Muscle of back (tissue), 11 donors: ENCODE results near the gene EVI5. TPM values are rescaled to one million over a fixed set of nuclear protein-coding genes. Genes with fewer than 3 reads are reported as not detected.
"Not testable (repeated sequence)": the region's sequence is repeated elsewhere in the genome, so short reads cannot be mapped to it uniquely, and the experiment has no call there.

Experiments used
- DNase-seq, 3 donors: peaks; one replicate each; pipeline versions ENCODE4 v3.0.0 to v3.0.0-alpha.2; 2013
- polyA plus RNA-seq, 10 donors: library from polyadenylated mRNA; unstranded; fragments of 120-200 nt; gene quantifications; one replicate each; pipeline ENCODE4 v1.2.1, GENCODE V29; 2013; ENCODE audit not compliant: insufficient read length in 10 of 10

The EVI5 gene
- polyA plus RNA-seq, 10 donors, result 9.7 to 17.5 (median 13.9) TPM

DNA sequence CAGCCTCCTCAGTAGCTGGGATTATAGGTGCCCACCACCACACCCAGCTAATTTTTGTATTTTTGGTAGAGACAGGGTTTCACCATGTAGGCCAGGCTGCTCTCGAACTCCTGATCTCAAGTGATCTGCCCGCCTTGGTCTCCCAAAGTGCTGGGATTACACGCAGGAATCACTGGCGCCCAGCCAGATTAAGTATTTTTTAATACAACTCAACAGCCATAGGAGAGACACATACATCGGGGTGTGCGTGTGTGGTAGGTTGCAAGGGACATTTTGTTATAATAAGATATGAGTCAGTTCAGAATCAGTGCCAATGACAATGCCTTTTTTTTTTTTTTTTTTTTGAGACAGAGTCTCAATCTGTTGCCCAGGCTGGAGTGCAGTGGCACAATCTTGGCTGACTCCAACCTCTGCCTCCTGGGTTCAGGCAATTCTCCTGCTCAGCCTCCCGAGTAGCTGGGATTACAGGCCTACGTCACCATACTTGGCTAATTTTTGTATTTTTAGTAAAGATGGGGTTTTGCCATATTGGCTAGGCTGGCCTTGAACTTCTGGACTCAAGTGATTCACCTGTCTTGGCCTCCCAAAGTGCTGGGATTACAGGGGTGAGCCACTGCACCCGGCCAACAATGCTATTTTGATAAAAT lies 259.8 kb downstream of the EVI5 start:
- not testable (repeated sequence) for DNase-seq

DNA sequence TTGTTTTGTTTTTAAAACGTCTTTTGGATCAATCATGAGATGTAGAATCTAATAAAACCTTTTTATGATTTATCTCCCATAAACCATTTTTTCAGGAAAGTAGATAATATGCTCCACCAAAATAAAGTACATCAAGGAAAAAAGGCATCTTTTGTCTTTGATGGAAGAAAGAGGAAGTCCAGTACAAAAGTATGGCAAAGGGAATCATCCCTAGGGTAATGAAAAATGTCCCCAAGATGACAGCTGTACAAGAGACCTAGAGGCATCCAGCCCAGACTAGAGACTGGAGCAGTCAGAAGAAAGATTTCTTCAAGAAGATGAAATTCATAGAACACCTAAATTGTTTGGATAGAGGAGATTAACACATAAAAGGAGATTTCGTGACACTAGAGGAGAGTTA lies 265.9 kb downstream of the EVI5 start:
- DNase-seq, result no peak

DNA sequence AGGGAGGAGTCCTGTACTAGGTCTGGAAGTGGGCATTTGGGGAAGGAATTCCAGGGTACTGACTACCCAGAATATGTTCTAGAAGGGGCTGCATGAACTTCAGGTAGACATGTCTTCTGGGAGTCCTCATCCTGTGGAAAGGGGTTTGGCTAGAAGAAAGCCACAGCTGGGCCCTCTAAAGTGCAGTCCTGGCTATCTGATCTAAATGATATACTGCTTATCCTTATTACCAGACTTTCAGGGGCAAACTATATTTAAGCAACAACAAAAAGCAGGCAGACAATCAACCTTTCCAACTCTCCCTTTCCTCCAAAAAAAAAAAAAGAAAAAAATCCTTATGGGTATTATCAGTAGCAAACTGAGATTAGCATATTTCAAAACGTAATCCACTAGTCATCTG lies 268.3 kb downstream of the EVI5 start:
- no peak for DNase-seq

DNA sequence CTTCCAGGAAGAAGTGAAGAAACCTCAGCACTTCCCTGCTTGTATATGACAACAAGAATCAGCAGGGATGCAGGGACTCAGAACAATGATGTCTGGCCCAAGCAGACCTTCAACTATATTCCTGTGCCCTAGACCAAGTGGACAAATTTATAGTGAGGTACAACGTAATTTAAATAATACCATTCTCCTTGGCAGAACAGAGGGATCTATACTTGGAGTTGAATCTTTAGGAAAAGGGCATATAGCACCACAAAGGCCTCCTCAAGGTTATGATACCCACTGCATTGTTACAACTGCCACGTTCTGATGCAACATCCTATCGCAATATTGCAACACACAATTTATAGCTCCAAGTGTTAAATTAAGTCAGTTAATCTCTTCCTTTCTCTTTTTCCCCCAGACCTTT lies 269.1 kb downstream of the EVI5 start:
- no peak for DNase-seq

DNA sequence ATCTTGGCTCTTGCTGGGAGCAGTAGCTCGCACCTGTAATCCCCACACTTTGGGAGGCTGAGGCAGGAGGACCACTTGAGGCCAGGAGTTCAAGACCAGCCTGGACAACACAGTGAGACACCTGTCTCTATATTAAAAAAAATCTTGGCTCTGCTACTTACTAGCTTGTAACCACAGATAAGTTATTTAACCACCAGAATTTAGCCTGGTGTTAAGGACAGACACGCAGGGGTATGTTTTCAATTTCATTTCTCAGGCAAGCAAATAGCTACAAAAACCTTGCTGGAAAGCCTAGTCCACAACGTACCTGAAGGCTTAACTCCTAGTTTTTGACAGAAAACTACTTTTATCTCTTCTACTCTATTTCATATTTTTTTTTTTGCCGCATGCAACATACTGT lies 273.4 kb downstream of the EVI5 start:
- DNase-seq, result no peak

DNA sequence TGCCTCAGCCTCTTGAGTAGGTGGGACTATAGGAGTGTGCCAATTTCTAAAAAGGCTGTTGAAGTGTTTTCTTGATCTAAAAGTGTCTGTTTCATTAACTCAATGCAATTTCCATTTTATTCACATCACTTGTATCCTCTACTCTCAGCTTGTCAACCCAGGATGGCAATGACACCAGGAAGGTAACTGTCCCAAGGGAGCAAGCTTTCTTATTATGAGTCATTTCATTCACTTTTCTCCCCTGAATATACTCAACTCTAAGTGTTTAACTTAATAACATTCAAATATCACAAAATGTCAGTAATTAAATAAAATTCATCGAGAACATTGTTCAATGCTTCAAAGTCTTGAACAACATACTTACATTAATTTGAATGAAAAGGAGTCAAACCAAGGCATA lies 275.3 kb downstream of the EVI5 start:
- no peak for DNase-seq

DNA sequence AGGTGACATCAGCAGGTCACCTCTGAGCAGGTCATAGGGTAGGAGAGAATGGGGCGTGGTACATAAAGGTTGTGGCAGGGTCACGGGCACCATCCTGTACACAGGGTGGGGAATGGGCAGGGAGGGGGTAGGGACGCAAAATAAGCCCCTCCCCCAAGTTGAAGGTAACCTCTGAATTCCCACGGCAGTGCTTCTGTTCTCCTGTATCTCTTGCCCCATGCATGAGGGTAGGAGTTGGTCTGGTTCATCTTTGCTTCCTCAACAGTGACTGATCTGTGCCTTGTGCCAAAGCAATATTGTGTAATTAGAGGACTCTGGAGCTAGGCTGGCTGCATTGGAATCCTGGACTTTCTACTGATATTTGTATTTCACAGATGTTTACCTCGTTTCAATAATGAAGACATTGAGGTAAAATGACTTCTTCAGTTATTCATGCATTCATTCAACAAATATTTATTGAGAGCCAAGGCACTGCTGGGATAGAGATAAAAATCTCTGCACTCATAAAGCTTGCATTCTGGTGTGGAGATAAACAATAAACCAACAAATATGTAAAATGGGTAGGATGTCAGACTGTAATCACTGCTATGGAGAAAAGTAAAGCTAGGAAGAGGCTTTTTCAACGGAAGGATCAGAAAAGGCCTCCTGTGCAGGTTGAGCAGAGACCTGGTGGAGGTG lies 279.8 kb downstream of the EVI5 start:
- no peak for DNase-seq

DNA sequence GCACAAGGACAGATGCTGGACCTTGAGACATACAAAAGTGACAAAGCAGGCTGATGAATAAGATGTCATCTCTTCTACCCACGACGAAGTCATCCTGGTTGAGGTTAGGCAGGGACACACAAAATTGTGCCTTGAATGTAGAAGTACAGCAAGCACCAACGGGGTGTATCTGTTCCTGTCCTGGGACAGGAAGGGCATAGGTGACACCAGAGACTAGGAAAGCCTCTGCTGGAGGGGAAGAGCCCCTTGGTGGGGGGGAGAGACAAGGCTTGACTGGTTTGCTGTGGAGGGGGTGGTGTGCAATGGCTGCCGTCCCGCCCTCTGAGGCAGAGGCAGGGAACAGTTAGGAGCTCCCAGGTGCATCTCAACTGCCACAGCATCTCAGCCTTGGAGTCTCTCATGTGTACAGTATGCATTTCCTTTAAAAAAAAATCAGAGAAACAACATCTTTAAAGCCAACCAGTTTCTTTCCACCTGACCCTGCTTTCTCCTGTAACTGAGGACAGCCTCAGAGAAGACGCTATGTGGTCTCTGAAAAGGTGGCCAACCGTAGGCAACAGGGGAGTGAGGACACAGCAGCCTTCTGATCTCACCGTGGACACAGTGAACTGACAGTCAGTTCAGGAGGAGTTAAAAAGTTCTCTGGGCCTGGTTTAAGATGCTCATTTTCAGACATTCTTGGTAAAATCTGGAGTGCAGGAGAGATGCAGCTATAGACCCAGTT lies 280.5 kb downstream of the EVI5 start:
- no peak for DNase-seq

DNA sequence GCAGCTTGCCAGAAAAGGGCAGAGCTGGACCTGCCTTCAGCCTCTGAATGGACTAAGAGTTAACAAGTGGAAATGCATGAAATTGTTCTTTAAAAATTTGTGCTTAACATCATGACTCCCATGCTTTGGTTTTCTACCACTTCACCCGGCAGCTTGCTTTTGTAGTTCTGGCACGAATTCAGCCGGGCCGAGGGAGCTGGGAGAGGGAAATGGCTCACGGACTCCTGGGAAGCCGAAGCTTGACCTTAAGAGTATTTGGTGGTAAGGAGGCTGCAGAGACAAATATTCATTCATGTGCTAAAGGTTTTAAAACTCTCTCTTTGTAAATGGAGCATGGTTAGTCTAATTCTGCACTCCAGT lies 281.0 kb downstream of the EVI5 start:
- no peak for DNase-seq

DNA sequence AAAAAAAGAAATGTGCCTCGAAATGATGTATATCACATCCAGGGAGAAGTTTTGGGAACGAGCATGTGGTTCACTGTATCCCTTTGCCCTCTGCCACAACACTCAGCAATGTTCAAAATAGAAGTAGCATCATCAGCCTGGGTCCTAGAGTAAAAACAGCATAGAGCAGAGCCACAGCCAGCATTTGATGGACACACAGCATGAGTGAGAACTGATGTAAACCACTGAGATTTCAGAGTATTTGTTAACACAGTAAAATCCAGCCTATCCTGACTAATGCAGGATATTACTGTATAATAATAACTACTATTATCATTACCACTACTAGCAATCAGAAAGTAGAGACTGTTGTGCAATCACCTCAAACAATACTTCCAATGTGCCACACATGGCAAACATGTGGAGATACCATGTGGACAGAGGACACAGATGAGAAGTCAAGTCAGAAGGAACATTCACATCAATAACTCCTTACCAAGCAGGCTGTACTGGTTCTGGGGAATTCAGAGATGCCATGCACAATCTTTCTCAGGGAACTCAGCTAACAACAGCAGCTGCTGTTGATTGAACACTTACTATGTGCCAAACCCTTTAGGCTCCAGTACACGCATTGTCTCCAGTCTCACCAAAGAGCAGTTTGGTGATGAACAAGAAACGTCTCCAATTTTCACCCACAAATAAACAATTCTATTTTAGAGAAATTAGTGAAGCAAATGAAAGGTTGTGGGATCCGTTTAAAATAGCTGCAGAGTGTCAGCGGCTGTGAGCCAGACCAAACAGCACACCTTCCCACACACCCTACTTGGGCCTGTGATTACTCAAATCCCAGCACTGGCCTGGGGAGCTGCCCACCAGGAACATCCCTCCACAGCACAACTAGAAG lies 281.6 kb downstream of the EVI5 start:
- DNase-seq, result no peak

DNA sequence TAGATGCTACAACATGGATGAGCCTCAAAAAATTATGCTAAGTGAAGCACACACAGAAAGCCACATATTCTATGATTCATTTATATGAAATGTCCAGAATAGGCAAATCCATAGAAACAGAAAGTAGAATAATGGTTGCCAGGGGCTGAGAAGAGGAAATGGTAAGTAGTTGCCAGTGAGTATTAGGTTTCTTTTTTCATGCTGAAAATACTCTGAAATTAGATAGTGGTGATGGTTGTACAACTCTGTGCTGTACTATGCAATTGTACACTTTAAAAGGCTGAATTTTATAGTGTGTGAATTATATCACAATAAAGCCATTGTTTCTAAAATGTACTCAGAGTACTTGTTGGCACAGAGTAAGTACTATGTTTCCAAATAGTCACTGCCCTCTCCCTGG lies 282.7 kb downstream of the EVI5 start:
- no peak for DNase-seq

DNA sequence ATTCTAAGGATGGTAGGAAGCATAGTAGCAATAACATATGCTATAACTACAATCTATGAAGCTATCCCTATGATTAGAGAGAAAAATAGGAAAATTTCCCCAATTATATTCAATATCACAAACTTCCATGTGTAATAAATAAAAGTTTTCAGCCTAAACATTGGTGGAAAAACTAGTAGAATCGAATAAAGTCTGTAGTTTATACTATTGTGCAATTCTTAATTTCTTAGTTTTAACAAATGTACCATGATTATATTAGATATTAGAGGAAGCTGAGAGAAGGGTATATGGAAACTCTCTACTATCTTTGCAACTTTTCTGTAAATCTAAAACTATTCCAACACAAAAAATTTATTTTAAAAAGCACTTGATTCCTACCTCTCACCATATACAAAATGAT lies 284.4 kb downstream of the EVI5 start:
- DNase-seq, result no peak

DNA sequence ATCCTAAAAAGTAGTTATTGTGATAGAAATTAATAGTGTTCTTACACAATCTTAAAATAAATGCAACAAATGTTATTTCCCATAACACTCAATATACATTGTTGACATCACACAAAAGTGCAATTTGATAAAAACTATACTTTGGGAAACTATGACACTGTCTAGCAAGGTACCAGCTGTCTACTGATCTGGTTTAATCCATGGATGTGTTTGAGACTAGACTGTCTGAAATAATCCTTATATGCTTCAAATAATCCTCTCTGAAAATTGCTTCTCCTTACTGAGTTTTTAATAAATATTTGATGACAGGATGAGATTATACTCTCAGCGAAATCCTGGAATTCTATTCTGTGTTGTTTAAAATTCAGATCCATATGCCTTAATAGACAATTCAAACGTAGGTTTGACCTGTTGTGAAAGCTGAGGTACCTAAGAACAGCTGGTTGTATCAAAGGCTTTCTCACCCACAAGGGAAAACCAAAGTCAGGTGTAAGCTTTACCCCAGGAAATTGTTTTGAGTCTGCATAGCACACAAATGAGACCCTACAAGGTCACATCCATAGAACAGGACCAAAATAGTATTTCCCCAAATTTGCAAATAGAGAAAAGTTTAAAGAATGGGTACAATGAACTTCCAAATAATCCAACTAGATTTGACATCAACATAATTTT lies 289.4 kb downstream of the EVI5 start:
- no peak for DNase-seq

DNA sequence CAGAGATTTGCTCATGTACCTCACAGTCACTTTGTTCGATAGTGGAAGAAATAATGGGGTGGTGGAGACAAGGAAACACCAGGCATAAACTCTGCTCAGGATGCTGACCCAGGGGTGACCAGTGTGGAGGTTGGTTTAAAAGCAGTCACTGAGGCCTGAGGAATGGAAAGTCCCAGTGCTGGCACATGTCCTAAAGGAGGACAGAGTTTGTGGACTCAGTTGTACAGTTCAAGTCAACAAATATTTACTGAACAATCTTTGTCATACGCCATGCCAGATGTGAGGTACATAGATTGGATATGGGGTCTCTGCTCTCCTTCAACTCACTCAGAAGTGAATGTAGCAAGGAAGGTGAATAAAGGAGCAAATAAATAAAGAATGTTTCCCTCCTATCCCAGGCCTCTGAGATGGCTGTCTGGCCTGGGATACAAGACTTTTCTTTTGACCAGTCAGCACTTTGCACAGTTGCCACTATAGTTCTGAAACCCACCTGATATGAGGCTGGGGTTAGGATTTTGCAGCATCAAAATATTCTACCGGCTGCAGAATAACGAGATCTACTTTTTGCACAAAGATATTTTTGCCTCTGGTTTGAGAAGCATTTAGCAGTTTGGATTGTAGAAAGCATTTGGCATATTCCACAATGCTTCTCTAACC lies 290.3 kb downstream of the EVI5 start:
- no peak for DNase-seq

DNA sequence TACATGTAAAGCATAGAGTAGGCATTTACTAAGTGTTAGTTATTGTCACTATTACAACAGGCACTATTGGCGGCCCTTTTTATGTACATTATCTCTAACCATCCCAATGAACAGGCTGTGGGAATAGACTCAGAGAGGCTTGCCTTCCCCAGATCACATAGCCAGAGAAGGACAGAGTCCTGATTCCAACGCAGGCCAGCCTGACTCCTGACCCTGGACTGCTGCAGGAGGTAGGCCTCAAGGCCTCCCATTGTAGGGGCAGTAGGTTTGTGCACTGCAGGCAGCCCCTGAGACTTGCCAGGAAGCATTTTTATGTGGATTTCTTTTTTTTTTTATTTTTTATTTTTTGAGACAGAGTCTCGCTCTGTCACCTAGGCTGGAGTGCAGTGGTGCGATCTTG lies 291.8 kb downstream of the EVI5 start:
- DNase-seq, result no peak

DNA sequence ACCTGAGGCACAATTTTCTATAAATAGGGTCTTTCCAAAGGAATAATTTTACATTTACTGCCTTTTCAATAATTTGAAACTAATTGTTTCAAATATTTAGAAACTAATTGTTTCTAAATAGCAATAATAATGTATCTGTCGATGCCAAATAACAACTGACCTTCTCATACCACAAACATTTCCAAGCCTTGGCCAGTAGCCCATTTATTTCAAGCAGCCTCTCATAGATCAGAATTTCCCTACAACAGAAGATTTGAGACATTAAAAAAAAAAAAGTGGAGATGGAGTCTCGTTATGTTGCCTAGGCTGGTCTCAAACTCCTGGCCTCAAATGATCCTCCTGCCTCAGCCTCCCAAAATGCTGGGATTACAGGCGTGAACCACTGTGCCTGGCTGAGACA lies 296.1 kb downstream of the EVI5 start:
- DNase-seq, result no peak

DNA sequence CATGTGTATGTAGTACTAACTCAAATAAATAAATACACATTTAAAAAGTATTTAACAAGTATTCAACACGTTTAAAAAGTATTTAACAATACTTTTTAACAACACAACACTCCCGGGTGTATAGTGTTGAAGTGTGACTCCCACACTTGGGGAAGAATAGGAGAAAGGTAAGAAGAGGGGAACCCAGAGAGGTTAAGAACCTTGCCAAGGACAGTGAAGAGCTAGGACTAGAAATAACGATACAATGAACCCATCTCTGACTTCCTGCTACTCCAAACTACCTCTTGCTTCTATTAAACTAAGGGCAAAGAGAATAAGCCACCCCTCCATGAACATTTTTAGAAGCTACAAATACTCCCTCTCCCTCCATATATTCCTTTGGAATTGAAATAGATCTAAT lies 296.5 kb downstream of the EVI5 start:
- no peak for DNase-seq

DNA sequence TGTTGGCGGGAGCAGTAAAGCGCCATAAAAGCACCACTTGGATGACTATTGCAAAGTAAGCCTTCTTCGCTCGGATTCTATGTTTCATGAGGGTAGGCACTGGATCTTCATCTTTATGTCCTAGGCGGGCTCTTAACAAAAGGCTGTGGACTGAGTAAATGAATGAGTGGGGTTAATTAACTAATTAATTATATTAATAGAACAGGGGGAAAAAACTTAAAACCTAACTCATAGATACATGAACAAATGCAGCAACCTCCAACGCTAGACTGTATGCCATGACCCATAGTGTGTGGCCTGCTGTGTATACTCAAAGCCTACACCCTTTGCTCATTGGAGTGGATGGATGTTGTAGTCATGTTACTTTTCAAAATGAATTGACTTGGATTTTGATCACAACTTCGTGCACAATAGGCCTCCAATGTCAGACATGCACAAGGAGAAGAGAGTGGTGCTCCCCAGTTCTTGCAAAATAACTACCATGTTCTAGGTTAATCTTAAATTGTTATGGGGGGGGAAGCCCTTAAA lies 297.8 kb downstream of the EVI5 start:
- peak in 1 of 3 donors; percentile 12 for DNase-seq

DNA sequence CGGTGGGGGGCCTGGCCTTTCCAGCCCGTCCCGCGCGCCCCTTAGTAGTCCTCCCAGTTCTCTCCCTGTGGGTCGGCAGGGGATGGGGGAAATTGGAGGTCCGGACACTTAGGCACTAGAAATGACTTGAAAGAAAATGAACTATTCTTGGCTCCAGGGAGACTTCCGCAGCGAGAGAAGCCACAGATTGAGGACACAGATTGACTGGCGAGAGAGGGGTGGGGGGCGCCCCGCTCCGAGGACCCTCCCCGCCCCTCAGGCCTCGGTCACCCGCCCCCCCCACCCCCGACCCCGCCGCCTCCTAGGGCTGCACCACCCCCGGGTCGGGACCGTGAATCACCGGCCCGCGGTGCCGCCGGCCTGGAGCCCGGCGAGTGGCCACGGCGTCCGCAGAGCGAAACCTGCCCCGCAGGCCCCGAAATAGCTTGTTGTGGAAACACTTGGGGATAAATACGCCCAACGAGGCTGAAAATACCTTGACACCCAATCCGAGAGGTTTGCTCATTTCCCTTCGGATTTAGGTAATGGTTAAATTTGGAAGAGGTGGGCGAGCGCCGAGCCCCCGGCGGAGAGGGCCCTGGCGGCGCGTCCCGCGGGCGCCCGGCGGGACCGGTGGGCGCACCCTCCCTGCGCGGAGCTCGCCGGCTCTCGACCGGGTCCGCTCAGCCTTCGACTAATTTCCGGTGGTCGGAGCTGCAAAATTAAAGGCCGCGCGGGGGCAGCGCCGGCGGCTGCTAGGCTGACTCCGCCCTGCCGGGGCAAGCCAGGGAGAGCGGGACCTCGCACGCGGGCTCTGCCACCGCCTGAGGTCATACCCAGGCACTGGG lies 298.4 kb downstream of the EVI5 start, which contains the start of gene GFI1:
Gene GFI1, minus strand, starts transcription at position 675 of the 827 bp plus-strand sequence. CDS start 3,438 bp downstream, outside the sequence.
- peak in 1 of 3 donors; percentile 70 for DNase-seq
